HG03025 (cell line): Measurements from ENCODE around the gene TMEM50A.
"Not testable (repeated sequence)": the region's sequence is repeated elsewhere in the genome, so short reads cannot be mapped to it uniquely, and the experiment has no call there.

Source experiments
- ATAC-seq: cut with Tn5 transposase; IDR thresholded peaks from one replicate; pipeline ENCODE4 v1.9.1; 2021; ENCODE audit warnings: mild to moderate bottlenecking, moderate library complexity; ENCODE audit not compliant: unreplicated experiment, low FRiP score

The TMEM50A gene

DNA sequence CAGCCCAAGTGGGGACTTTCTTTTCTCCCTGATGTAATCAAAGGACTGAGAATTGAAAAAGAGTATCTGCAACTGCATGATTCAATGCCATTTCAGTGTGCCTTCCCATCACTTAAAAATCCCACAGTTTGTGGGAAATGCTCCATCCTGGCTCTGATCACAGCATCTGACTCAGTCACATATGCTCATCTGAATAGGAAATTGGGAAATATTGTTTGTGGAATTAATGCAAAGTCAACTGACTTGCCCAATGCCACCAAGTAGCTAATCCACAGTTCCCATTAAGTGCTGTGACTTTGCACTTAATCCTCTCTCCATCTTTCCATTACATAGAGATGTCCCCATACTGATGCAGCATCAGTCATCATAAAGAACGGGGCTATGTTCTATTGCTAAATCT is 45.0 kb downstream of the TMEM50A start:
- ATAC-seq, result not testable (repeated sequence)

DNA sequence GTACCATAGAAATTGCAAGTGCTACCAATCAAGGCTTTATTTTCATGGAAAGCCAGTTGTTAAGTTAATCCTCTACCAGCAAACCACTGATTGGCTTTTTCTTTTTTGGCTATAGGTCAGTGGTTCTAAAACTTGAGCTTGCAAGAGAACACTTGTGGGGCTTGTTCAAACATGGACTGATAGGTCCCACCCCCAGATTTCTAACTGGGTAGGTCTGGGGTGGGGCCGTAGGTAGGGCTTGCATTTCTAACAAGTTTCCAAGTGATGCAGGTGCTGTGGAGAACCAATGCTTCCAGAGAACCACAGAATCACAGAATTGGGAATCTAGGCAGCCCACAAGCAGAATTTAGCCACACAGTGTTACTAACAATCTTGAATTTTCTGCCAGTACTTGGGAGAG is 45.7 kb downstream of the TMEM50A start:
- not testable (repeated sequence) for ATAC-seq

DNA sequence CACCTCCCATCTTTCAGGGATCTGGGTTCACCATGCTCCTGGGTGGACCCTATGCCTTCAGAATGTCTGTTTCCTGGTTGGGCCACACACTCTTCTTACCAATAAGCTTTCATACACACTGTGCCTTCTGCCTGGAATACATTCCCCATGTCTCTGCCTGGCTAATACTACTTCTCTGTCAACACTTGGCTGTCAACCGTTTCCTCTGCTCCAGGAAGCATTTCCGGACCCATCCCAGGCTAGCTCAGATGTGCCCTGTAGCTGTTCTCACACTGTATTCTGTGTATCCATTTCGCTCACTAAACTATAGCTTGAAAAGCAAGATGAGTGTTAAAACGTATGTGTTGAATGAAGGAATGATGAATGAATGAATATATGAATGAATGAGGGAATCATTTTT is 49.0 kb downstream of the TMEM50A start:
- ATAC-seq, result not testable (repeated sequence)

DNA sequence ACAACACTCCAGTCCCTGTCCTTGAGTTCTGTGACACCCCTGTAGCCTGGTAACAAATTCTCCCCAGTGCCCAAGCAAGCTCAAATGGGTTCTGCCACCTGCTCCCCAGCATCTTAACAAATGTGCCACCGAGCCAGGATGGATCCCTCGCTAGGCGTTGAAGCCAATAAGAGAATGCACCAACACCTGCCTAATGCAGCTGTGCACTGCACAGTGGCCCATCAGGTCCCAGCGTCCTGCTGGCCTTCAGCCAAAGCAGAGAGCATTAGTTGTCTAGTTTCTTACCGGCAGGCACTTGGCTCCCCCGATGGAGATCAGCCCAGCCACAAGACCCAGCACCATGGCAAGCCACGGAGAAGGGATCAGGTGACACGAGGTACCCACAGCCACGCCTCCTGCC is 50.6 kb downstream of the TMEM50A start:
- not testable (repeated sequence) for ATAC-seq

DNA sequence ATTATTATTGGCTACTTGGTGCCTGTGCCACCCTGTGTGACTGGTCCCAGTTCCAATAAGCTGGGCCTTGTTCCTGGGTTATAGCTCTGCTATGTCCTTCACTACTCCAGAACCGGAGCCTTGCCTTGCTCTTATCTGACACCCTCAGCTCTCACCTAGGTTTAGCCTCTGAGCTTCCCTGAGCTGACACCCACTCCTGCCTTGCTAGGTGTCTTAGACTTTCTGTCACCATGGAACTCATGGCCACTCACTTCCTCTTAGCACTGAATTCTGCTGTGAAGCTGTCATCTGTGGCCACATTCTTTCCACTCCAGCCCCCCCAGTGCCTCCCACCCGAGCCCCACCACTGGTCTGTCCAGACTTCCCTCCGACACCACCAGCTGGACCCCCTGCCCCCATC is 51.6 kb downstream of the TMEM50A start:
- ATAC-seq, result not testable (repeated sequence)

DNA sequence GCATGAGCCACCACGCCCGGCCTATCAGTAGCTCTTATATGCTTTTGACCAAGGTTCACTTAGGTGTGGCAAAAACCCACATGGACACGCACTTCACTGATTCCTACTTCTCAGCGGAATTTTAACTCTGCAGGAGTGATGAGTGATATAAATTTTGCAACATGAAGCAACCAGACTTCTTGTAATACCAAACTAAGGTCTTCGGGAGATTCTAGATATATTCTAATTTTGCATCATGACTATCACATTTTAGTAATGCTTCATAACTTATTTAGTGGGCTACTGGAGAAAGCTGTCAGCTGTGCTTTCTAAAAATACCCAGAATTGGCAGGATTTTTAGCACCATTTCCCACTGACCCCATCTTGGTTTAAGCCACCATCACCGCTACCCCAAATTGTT is 54.7 kb downstream of the TMEM50A start:
- ATAC-seq, result no peak

DNA sequence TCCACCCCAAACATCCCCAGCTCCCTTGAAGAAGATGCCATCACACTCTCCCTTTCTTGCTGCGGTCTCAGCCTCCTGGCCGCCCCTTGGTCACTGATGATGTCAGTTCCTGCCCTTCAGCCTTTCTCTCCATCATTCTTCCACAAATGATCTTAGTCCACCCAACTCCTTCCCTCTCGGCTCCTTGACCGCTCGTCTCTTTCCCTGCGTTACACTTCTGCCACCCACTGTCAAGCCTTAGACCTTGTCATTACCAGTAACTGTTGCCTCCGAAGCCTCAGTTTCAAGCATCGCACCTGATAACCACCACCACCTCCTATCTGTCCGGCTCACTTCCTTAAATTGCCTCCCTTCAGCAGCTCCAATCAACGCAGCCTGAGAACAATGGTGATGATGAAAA is 59.4 kb downstream of the TMEM50A start:
- ATAC-seq, result not testable (repeated sequence)

- not testable (repeated sequence) for ATAC-seq
These were observed 59.9 kb downstream of the TMEM50A start for GRCh38 chr1:25398079-25398478.

GRCh38 chr1:25402947-25403803 is 65.0 kb downstream of the TMEM50A start:
- ATAC-seq, result not testable (repeated sequence)

- not testable (repeated sequence) for ATAC-seq
These were observed 67.7 kb downstream of the TMEM50A start for GRCh38 chr1:25405731-25406305.

DNA sequence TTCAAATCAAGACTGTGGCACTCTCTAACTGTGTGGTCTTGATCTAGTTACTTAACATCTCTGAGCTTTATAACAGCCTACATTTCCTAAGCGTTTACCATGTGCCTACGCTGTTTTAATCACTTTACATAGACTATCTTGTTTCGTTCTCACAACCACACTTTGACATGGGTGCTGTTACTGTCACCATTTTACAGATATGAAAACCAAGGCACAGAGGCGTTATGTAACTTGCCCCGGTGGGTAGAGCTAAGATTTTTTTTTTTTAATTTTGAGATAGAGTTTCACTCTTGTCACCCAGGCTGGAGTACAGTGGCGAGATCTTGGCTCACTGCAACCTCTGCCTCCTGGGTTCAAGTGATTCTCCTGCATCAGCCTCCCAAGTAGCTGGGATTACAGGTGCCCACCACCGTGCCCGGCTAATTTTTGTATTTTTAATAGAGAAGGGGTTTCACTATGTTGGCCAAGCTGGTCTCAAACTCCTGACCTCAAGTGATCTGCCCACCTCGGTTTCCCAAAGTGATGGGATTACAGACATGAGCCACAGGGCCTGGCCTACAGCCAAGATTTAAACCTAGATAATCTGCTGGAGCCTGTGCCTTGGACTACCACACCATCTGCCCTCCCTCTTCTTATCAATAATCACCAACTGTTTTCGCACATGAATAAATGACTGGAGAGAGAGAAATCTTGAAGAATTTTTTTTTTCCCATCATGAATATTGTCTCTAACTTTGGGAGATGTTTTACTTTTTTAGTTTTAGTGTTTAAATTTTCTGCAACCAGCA is 71.7 kb downstream of the TMEM50A start:
- not testable (repeated sequence) for ATAC-seq
